Loucy (cell line): ENCODE results near the gene DNAH11.

ENCODE experiments used
- H2AFZ ChIP-seq: fragments of 200-600 bp; sonication (generic); 2 replicates; pipeline ENCODE4 v1.6.0; 2016; ENCODE audit warnings: antibody characterized with exemption, mild to moderate bottlenecking, low read length, moderate library complexity
- H3F3A ChIP-seq: fragments of 200-600 bp; 2 replicates; pipeline ENCODE4 v1.6.0; 2016; ENCODE audit warnings: antibody characterized with exemption, low read depth, mild to moderate bottlenecking
- H3K27me3 ChIP-seq: fragments of 200-600 bp; sonication (generic); 2 replicates; pipeline ENCODE4 v1.6.1; 2014; ENCODE audit warnings: low read length, mild to moderate bottlenecking; ENCODE audit not compliant: insufficient read depth, poor library complexity, severe bottlenecking
- H3K36me3 ChIP-seq: fragments of 200-600 bp; sonication (generic); 2 replicates; pipeline ENCODE4 v1.6.1; 2016; ENCODE audit warnings: low read length; ENCODE audit not compliant: insufficient read depth
- H3K4me1 ChIP-seq: fragments of 200-600 bp; sonication (generic); 2 replicates; pipeline ENCODE4 v1.5.1; 2014; ENCODE audit warnings: low read length, mild to moderate bottlenecking; ENCODE audit not compliant: insufficient read depth, poor library complexity, severe bottlenecking
- H3K4me2 ChIP-seq: fragments of 200-600 bp; sonication (generic); 2 replicates; pipeline ENCODE4 v1.6.0; 2014; ENCODE audit warnings: antibody characterized with exemption, low read length, low read depth, mild to moderate bottlenecking; ENCODE audit not compliant: poor library complexity, severe bottlenecking
- H3K4me3 ChIP-seq: fragments of 200-600 bp; sonication (generic); 2 replicates; pipeline ENCODE4 v1.5.1; 2014; ENCODE audit warnings: low read length, mild to moderate bottlenecking, mixed read lengths; ENCODE audit not compliant: poor library complexity, severe bottlenecking
- H3K79me2 ChIP-seq: fragments of 200-600 bp; sonication (generic); 2 replicates; pipeline ENCODE4 v1.6.1; 2014; ENCODE audit warnings: low read length; ENCODE audit not compliant: insufficient read depth
- H3K9ac ChIP-seq: fragments of 200-600 bp; sonication (generic); 2 replicates; pipeline ENCODE4 v1.6.0; 2014; ENCODE audit warnings: mild to moderate bottlenecking, low read depth, low read length, moderate library complexity; ENCODE audit not compliant: poor library complexity, severe bottlenecking
- H3K9me2 ChIP-seq: fragments of 200-600 bp; sonication (generic); replicated peaks from 2 replicates; pipeline ENCODE4 v1.6.1; 2016; ENCODE audit warnings: low read depth, low read length, mixed read lengths
- H3K9me3 ChIP-seq: fragments of 200-600 bp; sonication (generic); 2 replicates; pipeline ENCODE4 v1.6.1; 2014; ENCODE audit warnings: mild to moderate bottlenecking, antibody characterized with exemption, low read length, low read depth; ENCODE audit not compliant: insufficient read depth
- H4K20me1 ChIP-seq: fragments of 200-600 bp; sonication (generic); 2 replicates; pipeline ENCODE4 v1.6.0; 2014; ENCODE audit warnings: antibody characterized with exemption, low read length, mild to moderate bottlenecking; ENCODE audit not compliant: insufficient read depth, poor library complexity, severe bottlenecking
- CTCF ChIP-seq: fragments of 200-600 bp; sonication (generic); conservative IDR thresholded peaks from 2 replicates; pipeline ENCODE4 v1.5.1; 2014; ENCODE audit warnings: mild to moderate bottlenecking, antibody characterized with exemption, low read length
- EZH2phosphoT487 ChIP-seq: fragments of 200-600 bp; IDR thresholded peaks from 2 replicates; pipeline ENCODE4 v1.6.1; 2018; ENCODE audit warnings: antibody characterized with exemption, mild to moderate bottlenecking, moderate library complexity, borderline replicate concordance

DNAH11 gene

GRCh38 chr7:21902240-21902639 is 359.4 kb downstream of the DNAH11 start:
- no peaks in the 10 kb centered on the region for H3F3A ChIP-seq
- no peaks in the 10 kb centered on the region for H3K27me3 ChIP-seq
- H3K4me2 ChIP-seq, result no peak overlapping the region
- no peaks in the 10 kb centered on the region for H3K79me2 ChIP-seq
- H3K9me3 ChIP-seq, result no peaks in the 10 kb centered on the region
- H3K36me3 ChIP-seq, result peaks cover 54% of the 10 kb centered on the region; the same call in 1 of the 2 replicates
- no peak overlapping the region for H2AFZ ChIP-seq
- TF ChIP-seq EZH2phosphoT487, result no peak
- no peak for TF ChIP-seq CTCF
- no peak overlapping the region for H3K4me3 ChIP-seq
- no peaks in the 10 kb centered on the region for H3K9me2 ChIP-seq
- no peaks in the 10 kb centered on the region for H4K20me1 ChIP-seq
- no peak overlapping the region for H3K9ac ChIP-seq
- H3K4me1 ChIP-seq, result peaks cover 22% of the 10 kb centered on the region

- peaks cover 63% of the 10 kb centered on the region; the same call in 1 of the 2 replicates for H3K36me3 ChIP-seq
- no peak overlapping the region for H3K4me3 ChIP-seq
- no peak overlapping the region for H2AFZ ChIP-seq
- H3K27me3 ChIP-seq, result no peaks in the 10 kb centered on the region
- H3K4me2 ChIP-seq, result no peak overlapping the region
- no peaks in the 10 kb centered on the region for H3K79me2 ChIP-seq
- no peak overlapping the region for H3K9ac ChIP-seq
- H3K9me3 ChIP-seq, result no peaks in the 10 kb centered on the region
- H3F3A ChIP-seq, result no peaks in the 10 kb centered on the region
- H4K20me1 ChIP-seq, result no peaks in the 10 kb centered on the region
- H3K4me1 ChIP-seq, result peaks cover 13% of the 10 kb centered on the region
- TF ChIP-seq EZH2phosphoT487 (no peak), CTCF (no peak)
- H3K9me2 ChIP-seq, result no peaks in the 10 kb centered on the region
Observed at GRCh38 chr7:21903020-21903786, 360.4 kb downstream of the DNAH11 start.

- H3K27me3 ChIP-seq, result no peaks in the 10 kb centered on the region
- no peak overlapping the region for H3K4me3 ChIP-seq
- no peaks in the 10 kb centered on the region for H3K4me1 ChIP-seq
- no peak overlapping the region for H3K4me2 ChIP-seq
- H4K20me1 ChIP-seq, result no peaks in the 10 kb centered on the region
- H3F3A ChIP-seq, result no peaks in the 10 kb centered on the region
- no peak overlapping the region for H2AFZ ChIP-seq
- no peak overlapping the region for H3K9ac ChIP-seq
- peaks cover 88% of the 10 kb centered on the region; the same call in 1 of the 2 replicates for H3K36me3 ChIP-seq
- no peak for TF ChIP-seq EZH2phosphoT487
- TF ChIP-seq CTCF, result no peak
- no peaks in the 10 kb centered on the region for H3K9me2 ChIP-seq
- H3K79me2 ChIP-seq, result no peaks in the 10 kb centered on the region
- H3K9me3 ChIP-seq, result no peaks in the 10 kb centered on the region
Observed at GRCh38 chr7:21908746-21909145, 365.9 kb downstream of the DNAH11 start.
